ENCODE measurements around the gene CACNA1D. TPM values are rescaled to one million over a fixed set of nuclear protein-coding genes. Genes with fewer than 3 reads are reported as not detected.
A peak's percentile ranks its signal among the peaks of the same experiment; 100 is the strongest.

CACNA1D gene
- total and polyA plus RNA-seq, 2 donors, result 0.57 to 0.66 TPM

GRCh38 chr3:53694666-53695323, 200.4 kb downstream of the CACNA1D start:
- no peak for DNase-seq (ENCODE audit: low read depth in 6 of 9, low spot score in 9 of 9)
- 94% methylated on average over 15 of the region's 15 CpGs for WGBS
- H3K27ac ChIP-seq (ENCODE audit: low read depth in 1 of 2, low read length in 1 of 2), result no peak overlapping the region
- no peaks in the 10 kb centered on the region for H3K4me1 ChIP-seq (ENCODE audit: control insufficient read depth in 2 of 2, insufficient read depth in 2 of 2, low read length in 2 of 2)
- no peaks in the 10 kb centered on the region for H3K9me3 ChIP-seq (ENCODE audit: control insufficient read depth in 2 of 2, insufficient read depth in 1 of 2, low read length in 1 of 2)
- H3K4me3 ChIP-seq (ENCODE audit: low read length in 2 of 2), result no peak overlapping the region
- no peaks in the 10 kb centered on the region for H3K36me3 ChIP-seq (ENCODE audit: control insufficient read depth in 2 of 2, insufficient read depth in 2 of 2, low read length in 1 of 2)
- no peaks in the 10 kb centered on the region for H3K27me3 ChIP-seq (ENCODE audit: control insufficient read depth in 2 of 2, insufficient read depth in 1 of 2, low read length in 1 of 2)

GRCh38 chr3:53695324-53695690, 200.9 kb downstream of the CACNA1D start:
- Histone ChIP-seq H3K27me3 (ENCODE audit: control insufficient read depth in 2 of 2, insufficient read depth in 1 of 2, low read length in 1 of 2) (no peaks in the 10 kb centered on the region), H3K27ac (ENCODE audit: low read depth in 1 of 2, low read length in 1 of 2) (no peak overlapping the region), H3K36me3 (ENCODE audit: control insufficient read depth in 2 of 2, insufficient read depth in 2 of 2, low read length in 1 of 2) (no peaks in the 10 kb centered on the region), H3K9me3 (ENCODE audit: control insufficient read depth in 2 of 2, insufficient read depth in 1 of 2, low read length in 1 of 2) (no peaks in the 10 kb centered on the region), H3K4me1 (ENCODE audit: control insufficient read depth in 2 of 2, insufficient read depth in 2 of 2, low read length in 2 of 2) (peaks cover 0 to under 1% of the 10 kb centered on the region in 2 donors), H3K4me3 (ENCODE audit: low read length in 2 of 2) (no peak overlapping the region)
- 82% methylated on average over 7 of the region's 7 CpGs for WGBS
- no peak for DNase-seq (ENCODE audit: low read depth in 6 of 9, low spot score in 9 of 9)

GRCh38 chr3:53696401-53697172, 202.2 kb downstream of the CACNA1D start:
- Histone ChIP-seq H3K27ac (ENCODE audit: low read depth in 1 of 2, low read length in 1 of 2) (no peak overlapping the region), H3K4me1 (ENCODE audit: control insufficient read depth in 2 of 2, insufficient read depth in 2 of 2, low read length in 2 of 2) (peaks cover 0 to 7% of the 10 kb centered on the region in 2 donors), H3K36me3 (ENCODE audit: control insufficient read depth in 2 of 2, insufficient read depth in 2 of 2, low read length in 1 of 2) (no peaks in the 10 kb centered on the region), H3K27me3 (ENCODE audit: control insufficient read depth in 2 of 2, insufficient read depth in 1 of 2, low read length in 1 of 2) (no peaks in the 10 kb centered on the region), H3K9me3 (ENCODE audit: control insufficient read depth in 2 of 2, insufficient read depth in 1 of 2, low read length in 1 of 2) (no peaks in the 10 kb centered on the region), H3K4me3 (ENCODE audit: low read length in 2 of 2) (no peak overlapping the region)
- 74% methylated on average over 4 of the region's 4 CpGs for WGBS
- no peak for DNase-seq (ENCODE audit: low read depth in 6 of 9, low spot score in 9 of 9)

GRCh38 chr3:53700441-53700840, 206.0 kb downstream of the CACNA1D start:
- no peaks in the 10 kb centered on the region for H3K36me3 ChIP-seq (ENCODE audit: control insufficient read depth in 2 of 2, insufficient read depth in 2 of 2, low read length in 1 of 2)
- H3K4me3 ChIP-seq (ENCODE audit: low read length in 2 of 2), result no peak overlapping the region
- 8% methylated on average over 4 of the region's 4 CpGs for WGBS
- no peaks in the 10 kb centered on the region for H3K27me3 ChIP-seq (ENCODE audit: control insufficient read depth in 2 of 2, insufficient read depth in 1 of 2, low read length in 1 of 2)
- peak in 1 of 9 donors; percentile 41 for DNase-seq (ENCODE audit: low read depth in 6 of 9, low spot score in 9 of 9)
- H3K9me3 ChIP-seq (ENCODE audit: control insufficient read depth in 2 of 2, insufficient read depth in 1 of 2, low read length in 1 of 2), result no peaks in the 10 kb centered on the region
- H3K27ac ChIP-seq (ENCODE audit: low read depth in 1 of 2, low read length in 1 of 2), result no peak overlapping the region
- H3K4me1 ChIP-seq (ENCODE audit: control insufficient read depth in 2 of 2, insufficient read depth in 2 of 2, low read length in 2 of 2), result peaks cover 0 to 41% of the 10 kb centered on the region in 2 donors

- H3K4me1 ChIP-seq (ENCODE audit: control insufficient read depth in 2 of 2, insufficient read depth in 2 of 2, low read length in 2 of 2), result peaks cover 0 to 50% of the 10 kb centered on the region in 2 donors
- H3K4me3 ChIP-seq (ENCODE audit: low read length in 2 of 2), result no peak overlapping the region
- H3K9me3 ChIP-seq (ENCODE audit: control insufficient read depth in 2 of 2, insufficient read depth in 1 of 2, low read length in 1 of 2), result no peaks in the 10 kb centered on the region
- DNase-seq (ENCODE audit: low read depth in 6 of 9, low spot score in 9 of 9), result peak in 3 of 9 donors; percentile 9 to 51 (median 10)
- H3K27ac ChIP-seq (ENCODE audit: low read depth in 1 of 2, low read length in 1 of 2), result peak overlapping the region in 1 of 2 donors; percentile 62
- WGBS, result 39% methylated on average over 14 of the region's 14 CpGs
- no peaks in the 10 kb centered on the region for H3K27me3 ChIP-seq (ENCODE audit: control insufficient read depth in 2 of 2, insufficient read depth in 1 of 2, low read length in 1 of 2)
- H3K36me3 ChIP-seq (ENCODE audit: control insufficient read depth in 2 of 2, insufficient read depth in 2 of 2, low read length in 1 of 2), result no peaks in the 10 kb centered on the region
Measured at GRCh38 chr3:53702776-53703530, 208.5 kb downstream of the CACNA1D start.

GRCh38 chr3:53703630-53704362, 209.4 kb downstream of the CACNA1D start:
- H3K9me3 ChIP-seq (ENCODE audit: control insufficient read depth in 2 of 2, insufficient read depth in 1 of 2, low read length in 1 of 2), result no peaks in the 10 kb centered on the region
- H3K4me1 ChIP-seq (ENCODE audit: control insufficient read depth in 2 of 2, insufficient read depth in 2 of 2, low read length in 2 of 2), result peaks cover 0 to 50% of the 10 kb centered on the region in 2 donors
- H3K27ac ChIP-seq (ENCODE audit: low read depth in 1 of 2, low read length in 1 of 2), result no peak overlapping the region
- no peaks in the 10 kb centered on the region for H3K36me3 ChIP-seq (ENCODE audit: control insufficient read depth in 2 of 2, insufficient read depth in 2 of 2, low read length in 1 of 2)
- 97% methylated on average over 14 of the region's 14 CpGs for WGBS
- no peaks in the 10 kb centered on the region for H3K27me3 ChIP-seq (ENCODE audit: control insufficient read depth in 2 of 2, insufficient read depth in 1 of 2, low read length in 1 of 2)
- DNase-seq (ENCODE audit: low read depth in 6 of 9, low spot score in 9 of 9), result peak in 2 of 9 donors; percentile 8 to 26
- H3K4me3 ChIP-seq (ENCODE audit: low read length in 2 of 2), result no peak overlapping the region

- no peak overlapping the region for H3K27ac ChIP-seq (ENCODE audit: low read depth in 1 of 2, low read length in 1 of 2)
- DNase-seq (ENCODE audit: low read depth in 6 of 9, low spot score in 9 of 9), result peak in 2 of 9 donors; percentile 4 to 36
- H3K9me3 ChIP-seq (ENCODE audit: control insufficient read depth in 2 of 2, insufficient read depth in 1 of 2, low read length in 1 of 2), result no peaks in the 10 kb centered on the region
- H3K4me1 ChIP-seq (ENCODE audit: control insufficient read depth in 2 of 2, insufficient read depth in 2 of 2, low read length in 2 of 2), result peaks cover 0 to 50% of the 10 kb centered on the region in 2 donors
- WGBS, result 60% methylated on average over 4 of the region's 4 CpGs
- no peaks in the 10 kb centered on the region for H3K36me3 ChIP-seq (ENCODE audit: control insufficient read depth in 2 of 2, insufficient read depth in 2 of 2, low read length in 1 of 2)
- H3K4me3 ChIP-seq (ENCODE audit: low read length in 2 of 2), result no peak overlapping the region
- H3K27me3 ChIP-seq (ENCODE audit: control insufficient read depth in 2 of 2, insufficient read depth in 1 of 2, low read length in 1 of 2), result no peaks in the 10 kb centered on the region
Measured at GRCh38 chr3:53704363-53704725, 209.9 kb downstream of the CACNA1D start.

- WGBS, result 70% methylated on average over 11 of the region's 11 CpGs
- H3K4me1 ChIP-seq (ENCODE audit: control insufficient read depth in 2 of 2, insufficient read depth in 2 of 2, low read length in 2 of 2), result peaks cover 0 to 54% of the 10 kb centered on the region in 2 donors
Measured at GRCh38 chr3:53705024-53705745, 210.8 kb downstream of the CACNA1D start.

More at GRCh38 chr3:53705024-53705745, 210.8 kb downstream of the CACNA1D start:
- no peaks in the 10 kb centered on the region for H3K27me3 ChIP-seq (ENCODE audit: control insufficient read depth in 2 of 2, insufficient read depth in 1 of 2, low read length in 1 of 2)
- no peak overlapping the region for H3K4me3 ChIP-seq (ENCODE audit: low read length in 2 of 2)
- DNase-seq (ENCODE audit: low read depth in 6 of 9, low spot score in 9 of 9), result no peak
- no peaks in the 10 kb centered on the region for H3K36me3 ChIP-seq (ENCODE audit: control insufficient read depth in 2 of 2, insufficient read depth in 2 of 2, low read length in 1 of 2)
- H3K9me3 ChIP-seq (ENCODE audit: control insufficient read depth in 2 of 2, insufficient read depth in 1 of 2, low read length in 1 of 2), result no peaks in the 10 kb centered on the region
- H3K27ac ChIP-seq (ENCODE audit: low read depth in 1 of 2, low read length in 1 of 2), result no peak overlapping the region
